GM19099 (cell line): ENCODE measurements around the gene COL8A2.

Experiments
- POLR2A ChIP-seq: IDR thresholded peaks from 3 replicates; pipeline ENCODE4 v1.6.1; 2011; ENCODE audit warnings: low read depth; ENCODE audit not compliant: insufficient read length; ENCODE audit errors: extremely low read depth

The COL8A2 gene

DNA sequence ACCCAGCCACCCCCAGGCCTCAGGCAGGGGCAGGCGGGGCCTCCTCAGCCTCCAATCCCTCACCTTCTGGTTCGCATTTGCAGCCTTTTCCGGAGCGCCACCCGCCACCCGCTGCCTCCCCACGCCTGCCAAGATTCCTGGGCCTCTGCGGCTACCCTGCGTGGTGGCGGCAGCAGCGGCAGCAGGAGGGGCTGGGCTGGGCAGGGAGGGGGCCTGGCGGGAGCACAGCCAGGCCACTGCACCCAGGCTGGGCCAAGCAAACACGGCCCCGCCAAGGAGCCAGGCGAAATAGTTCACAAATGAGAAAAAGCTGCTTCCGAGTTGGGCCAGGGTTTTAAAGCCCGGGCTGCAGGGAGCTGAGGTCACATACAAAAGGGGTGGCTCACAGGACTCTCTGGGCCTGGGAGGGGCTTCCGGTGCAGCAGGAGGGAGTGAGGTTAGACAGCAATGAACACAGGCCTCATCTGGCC lies 9.8 kb downstream of the COL8A2 start:
- TF ChIP-seq POLR2A: no peak

DNA sequence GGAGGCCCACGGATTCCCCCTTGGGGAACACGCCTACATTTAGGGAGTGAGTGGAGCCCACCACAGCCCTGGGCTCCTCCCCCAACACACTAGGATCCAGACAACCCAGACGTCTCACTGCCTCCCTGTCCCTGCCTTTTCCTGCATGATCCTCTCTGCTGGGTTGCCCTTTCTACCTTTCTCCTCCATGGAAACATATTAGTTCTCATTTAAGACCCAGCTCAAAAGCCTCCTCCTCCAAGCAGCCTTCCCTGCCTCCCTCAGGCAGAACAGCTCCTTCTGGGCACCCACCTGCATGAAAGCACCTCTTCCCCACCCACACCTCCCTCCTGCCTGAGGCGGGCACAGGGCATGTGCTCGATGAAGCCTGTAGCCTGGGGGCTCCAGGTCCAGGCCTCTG lies 10.7 kb downstream of the COL8A2 start:
- TF ChIP-seq POLR2A: no peak

DNA sequence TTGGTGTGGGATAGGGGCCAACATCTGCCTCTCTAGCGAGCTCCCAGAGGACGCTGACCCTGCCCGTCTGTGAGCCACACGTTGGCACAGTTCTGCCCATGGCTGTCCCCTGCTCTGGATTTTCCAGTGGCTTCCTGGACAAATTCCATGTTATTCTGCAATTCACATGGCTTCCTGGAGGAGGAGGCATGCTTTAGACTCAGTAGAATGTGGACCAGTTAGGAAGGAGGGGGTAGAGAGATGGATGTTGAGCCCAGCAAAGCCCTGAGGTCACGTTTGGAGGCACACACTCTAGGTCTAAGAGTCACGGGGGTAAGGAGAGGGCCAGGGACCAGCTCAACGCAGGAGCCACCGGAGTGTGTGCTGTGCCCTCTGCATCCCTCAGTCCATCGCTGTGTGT lies 12.2 kb downstream of the COL8A2 start:
- TF ChIP-seq POLR2A: no peak

DNA sequence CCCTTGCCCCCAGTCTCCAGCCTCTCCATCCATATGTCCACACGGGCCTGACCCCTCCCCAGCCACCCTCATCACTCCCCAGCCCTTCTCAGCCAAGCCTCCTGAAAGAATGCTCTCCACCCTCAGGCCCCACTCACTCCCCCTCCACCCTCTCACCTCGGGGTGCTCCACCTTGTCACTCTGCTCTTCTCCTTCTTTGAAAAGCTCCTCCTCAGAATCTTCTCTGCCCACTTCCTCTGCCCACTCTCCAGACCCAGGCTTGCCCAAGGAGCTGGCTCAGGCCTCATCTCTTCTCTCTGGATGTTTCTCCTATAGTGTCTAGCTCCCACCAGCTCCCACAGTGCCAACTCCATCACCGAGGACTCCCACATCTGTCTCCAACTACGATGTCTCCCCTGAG lies 13.9 kb downstream of the COL8A2 start:
- TF ChIP-seq POLR2A: no peak

DNA sequence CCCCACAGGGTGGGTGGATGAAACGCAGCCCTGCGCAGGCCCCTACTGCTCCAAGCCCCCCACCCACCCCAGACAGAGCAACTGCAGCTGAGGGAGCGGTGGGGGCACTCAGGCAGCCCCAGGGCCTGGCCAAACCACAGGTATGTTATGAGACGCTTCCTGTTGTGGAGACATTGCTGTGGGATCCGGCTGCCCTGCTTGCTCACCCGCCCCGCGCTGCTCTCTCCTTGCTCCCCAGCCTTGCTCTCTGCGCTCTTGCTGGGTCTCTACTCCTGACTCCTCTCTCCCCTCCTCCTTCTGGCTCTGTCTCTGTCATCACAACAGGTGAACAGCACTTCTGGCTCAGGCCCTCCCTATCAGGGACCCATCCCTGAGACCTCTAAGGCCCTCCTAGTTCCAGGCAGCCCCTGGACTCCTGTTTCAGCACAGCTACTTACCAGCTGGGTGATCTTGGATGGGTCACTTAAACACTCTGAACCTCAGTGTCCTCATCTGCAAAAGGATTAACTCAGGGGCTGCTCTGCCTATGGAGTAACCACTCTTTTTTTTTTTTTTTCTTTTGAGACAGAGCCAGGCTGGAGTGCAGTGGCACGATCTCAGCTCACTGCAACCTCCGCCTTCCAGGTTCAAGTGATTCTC lies 15.9 kb downstream of the COL8A2 start:
- no peak for TF ChIP-seq POLR2A

DNA sequence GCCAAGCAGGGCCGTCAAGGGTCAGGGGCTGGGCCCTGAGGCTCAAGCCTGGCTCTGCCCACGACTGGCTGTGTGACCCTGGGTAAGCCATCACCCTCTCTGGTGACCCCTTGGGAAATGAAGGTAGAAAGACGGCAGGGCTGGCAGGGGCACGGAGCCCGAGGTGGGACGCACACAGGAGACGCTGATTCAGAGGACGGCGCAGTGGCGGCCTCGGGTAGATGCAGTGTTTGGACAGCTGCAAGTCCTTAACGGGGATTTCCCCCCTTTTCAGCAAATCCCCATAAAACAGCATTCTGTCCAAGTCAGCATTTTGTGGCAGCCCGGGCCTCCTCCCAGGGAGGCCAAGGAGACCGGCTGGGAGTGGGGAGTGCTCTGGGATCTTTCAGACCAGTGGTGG lies 16.7 kb downstream of the COL8A2 start:
- TF ChIP-seq POLR2A: no peak

DNA sequence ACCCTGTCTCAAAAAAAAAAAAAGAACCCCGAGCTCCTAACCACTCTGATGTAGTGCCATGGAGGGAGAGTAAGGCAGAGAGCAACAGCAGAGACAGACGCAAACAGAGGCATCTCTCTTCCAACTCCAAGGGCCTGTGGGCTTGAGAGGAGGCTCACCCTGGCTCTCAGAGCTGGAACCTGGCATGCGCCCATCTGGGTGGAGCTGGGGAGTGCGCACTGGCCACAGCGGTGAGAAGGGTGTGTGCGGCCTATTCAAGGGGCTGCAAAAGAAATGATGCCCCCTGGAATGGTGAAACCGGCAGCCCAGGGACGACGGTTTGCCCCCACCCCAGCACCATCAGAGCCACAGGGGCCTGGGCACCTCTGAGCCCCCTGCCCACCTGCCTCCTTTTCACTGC lies 17.6 kb downstream of the COL8A2 start:
- TF ChIP-seq POLR2A: no peak

DNA sequence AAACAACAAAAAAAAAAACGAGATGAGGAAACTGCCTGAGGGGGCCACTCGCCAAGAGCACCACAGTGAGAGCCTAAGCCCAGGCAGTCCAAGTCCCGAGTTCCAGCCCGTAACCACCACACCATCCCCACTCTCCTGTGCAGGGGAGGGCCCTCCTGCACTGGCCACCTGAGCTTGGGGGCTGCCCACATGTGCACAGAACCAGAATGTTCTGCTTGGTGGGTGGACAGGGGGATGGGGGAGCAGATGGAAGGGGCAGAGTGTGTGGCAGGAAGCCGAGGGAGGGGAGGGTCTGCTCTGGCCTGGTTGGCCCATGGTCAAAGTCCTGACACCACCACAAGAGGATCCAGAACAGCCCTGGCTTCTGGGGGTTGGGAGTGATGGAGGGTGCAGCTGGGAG lies 18.8 kb downstream of the COL8A2 start:
- no peak for TF ChIP-seq POLR2A

DNA sequence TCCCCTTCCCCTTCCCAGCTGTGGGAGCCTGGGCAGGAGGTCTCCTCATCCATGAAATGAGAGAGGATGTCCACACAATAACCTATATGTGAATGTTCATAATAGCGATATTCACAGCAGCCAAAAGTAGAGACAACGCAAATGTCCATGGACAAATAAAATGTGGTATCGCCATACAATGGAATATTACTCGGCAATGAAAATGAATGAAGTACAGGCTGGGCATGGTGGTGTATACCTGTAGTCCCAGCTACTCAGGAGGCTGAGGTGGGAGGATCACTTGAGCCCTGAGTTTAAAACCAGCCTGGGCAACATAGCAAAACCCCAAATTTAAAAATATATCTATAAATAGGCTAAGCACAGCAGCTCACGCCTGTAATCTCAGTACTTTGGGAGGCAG lies 23.5 kb downstream of the COL8A2 start:
- TF ChIP-seq POLR2A: no peak

DNA sequence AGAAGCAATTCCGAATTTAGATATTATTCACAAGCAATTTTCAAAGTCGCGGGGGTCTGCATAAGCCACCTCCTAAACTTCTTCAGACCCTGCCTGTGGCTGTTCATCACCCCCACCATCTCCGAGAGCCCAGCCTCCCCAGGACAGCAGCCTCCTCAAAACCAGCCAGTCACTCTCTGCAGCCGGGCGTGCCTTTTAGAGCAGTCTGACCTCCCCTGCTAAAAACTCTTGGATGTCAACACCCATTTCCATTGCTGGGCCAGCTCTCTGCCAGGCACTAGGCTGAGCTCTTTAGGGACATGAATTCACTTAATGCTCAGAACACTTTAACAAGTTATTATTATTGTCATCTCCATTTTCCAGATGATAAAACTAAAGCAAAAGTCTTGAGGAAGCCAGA lies 24.6 kb downstream of the COL8A2 start:
- no peak for TF ChIP-seq POLR2A

DNA sequence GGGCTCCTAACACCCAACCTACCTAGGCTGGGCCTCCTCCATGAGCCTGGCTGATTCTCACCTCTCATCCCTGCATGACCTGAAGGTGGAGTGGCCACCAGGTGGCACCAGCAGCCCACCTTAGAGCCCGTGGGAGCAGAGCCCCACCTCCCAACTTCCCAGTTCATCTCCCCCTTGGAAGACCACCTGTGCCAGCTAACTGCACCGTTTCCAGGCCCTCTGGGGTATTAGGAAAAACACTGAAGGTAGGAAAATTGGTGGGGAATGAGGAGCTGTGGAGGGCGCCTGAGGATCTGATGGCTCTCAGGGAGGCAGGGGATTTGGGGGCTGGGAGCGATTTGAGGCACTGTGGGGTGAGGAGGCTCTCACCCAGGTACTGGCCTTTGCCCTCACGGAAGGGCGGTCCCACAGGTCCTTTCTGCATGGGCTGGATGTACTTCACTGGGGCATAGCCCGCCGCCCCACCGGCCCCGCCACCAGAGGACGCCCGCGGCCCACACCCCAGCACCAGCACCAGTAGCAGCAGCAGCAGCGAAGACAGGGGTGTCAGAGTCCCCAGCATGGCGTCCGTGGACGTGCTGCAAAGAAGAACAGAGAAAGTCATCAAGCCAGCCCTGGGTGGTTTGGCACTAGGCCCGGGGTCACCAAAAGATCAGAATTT lies 25.2 kb downstream of the COL8A2 start:
- no peak for TF ChIP-seq POLR2A

DNA sequence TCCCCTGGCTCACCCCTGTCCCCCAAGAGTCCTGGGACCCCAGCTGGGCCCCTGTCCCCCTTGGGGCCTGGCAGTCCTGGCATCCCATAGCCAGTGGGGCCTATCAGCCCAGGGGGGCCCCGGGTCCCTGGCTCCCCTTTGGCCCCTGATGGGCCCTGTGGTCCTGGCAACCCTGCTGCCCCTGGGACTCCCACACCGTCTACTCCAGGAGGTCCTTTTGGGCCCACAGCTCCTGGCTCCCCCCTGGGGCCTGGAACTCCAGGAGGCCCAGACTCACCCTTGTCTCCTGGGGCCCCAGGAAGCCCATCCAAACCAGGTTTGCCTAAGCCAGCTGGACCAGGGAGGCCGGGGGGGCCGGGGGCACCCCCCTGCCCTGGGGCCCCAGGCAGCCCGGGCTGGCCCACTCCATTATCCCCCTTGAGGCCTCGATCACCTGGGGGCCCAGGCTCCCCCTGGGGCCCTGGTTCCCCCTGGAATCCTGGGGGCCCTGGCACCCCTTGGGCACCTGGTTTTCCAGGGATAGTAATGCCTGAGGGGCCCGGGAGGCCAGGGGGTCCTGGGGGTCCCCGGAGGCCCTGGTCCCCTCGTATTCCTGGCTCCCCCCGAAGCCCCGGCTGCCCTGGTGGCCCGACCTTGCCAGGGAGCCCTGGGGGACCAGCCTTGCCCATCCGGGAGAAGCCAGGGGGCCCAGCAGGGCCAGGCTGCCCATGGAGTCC lies 26.2 kb downstream of the COL8A2 start:
- no peak for TF ChIP-seq POLR2A

DNA sequence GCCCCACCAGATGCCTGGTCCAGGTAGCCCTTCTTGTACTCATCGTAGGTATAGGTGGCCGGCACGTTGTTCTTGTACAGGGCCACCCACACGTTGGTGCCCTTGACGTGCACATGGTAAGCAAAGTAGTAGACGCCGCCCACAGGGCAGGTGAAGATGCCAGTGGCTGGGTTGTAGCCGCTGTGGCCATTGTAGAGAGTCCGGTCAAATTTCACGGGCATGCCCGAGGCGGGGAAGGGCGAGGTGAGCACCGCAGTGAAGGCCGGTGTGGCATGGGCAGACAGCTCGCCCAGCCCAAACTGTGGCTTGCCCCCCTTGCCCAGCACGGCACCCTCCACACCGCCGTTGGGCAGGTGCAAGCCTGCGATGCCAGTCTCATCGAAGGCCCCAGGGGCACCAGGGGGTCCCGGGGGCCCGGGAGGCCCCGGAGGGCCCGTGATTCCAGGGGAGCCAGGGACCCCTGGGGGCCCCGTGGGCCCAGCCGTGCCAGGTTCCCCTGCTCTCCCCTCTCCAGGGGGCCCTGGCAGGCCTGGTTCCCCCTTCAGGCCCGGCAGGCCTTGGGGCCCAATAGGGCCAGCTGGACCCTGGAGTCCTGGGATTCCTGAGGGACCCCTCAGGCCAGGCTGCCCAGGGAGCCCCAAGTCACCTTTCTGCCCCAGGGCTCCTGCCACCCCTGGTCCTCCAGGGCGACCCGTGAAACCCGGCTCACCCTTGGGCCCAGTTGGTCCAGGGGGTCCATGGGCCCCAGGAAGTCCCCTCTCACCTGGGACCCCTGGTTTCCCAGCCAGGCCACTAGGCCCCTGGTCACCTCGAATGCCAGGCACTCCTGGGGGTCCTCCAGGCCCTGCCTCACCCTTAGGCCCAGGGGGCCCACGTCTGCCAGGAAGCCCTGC lies 27.1 kb downstream of the COL8A2 start:
- no peak for TF ChIP-seq POLR2A

DNA sequence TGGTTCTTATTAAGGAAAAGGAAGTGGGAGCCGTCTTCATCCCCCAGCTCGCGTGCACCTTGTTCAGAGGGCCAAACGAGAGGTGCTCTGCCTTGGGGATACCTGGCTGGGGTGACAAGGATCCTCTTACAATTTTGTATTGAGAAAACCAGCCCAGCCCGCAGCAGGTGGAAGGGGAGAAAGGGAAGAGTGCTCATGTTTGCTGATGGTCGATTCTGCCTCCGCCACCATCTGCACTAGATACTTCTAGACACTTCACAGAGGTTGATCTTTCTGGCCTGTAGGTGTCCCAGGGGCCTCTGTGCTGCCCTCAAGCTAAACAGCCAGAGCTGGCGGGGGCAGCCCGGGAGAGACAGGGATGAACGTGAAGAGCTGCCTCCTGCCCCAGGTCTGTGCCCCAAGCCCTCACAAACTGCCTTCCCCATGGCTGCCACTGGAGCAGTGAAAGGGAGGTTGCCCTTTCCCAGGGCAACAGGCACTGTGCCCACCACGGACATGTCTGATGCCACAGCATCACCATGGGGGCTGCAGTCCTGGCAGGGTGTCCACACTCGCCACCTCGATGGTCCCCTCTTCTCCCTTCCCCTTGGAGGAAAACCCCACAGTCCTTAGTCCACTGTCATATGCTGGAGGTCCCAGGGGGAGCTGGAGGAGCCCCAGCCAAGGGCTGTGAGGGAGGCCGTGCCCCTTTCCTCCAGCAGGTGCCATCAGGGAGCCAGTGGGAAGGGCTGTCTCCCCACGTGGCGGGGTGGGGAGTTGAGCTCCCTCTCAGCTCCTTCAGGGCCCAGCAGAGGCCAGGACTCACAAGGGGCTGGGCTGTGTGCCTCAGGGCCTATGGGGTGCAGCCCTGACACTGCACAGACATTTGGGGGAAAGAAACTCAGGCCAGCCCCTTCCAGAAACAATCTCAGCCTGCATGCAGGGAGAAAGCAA lies 28.3 kb downstream of the COL8A2 start:
- TF ChIP-seq POLR2A: no peak
